Measurements from ENCODE around the gene ELAVL2. TPM values are rescaled to one million over a fixed set of nuclear protein-coding genes. Genes with fewer than 3 reads are reported as not detected.

The ELAVL2 gene
- total RNA-seq = not detected

DNA sequence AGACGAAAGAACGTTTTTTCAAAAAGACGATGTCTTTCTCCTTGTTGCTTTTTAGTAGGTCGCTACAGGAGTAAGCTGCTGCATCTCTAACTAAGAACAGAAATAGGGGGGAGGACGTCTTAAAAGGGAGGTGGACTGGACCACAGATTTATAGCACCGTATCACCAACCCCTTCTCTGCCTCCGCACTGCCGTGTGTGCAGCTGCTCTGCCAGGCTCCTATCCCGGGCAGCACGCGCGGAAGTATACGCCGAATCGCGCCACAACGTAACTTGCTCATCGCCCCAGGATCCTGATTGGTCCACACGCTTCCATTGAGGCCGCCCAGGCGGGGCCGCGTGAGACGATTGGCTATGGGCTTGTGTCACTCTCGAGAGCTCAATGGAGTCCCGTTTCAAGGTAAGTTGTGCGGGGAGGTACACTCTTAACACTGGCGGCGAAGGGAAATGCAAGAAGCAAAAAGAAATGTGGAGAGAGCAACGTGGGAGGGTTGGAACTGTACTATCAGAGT, at the start of gene ELAVL2:
Gene ELAVL2, minus strand, starts transcription at position 121 of the 510 bp plus-strand sequence. CDS start 64,006 bp downstream, outside the sequence.
- no peak for DNase-seq

DNA sequence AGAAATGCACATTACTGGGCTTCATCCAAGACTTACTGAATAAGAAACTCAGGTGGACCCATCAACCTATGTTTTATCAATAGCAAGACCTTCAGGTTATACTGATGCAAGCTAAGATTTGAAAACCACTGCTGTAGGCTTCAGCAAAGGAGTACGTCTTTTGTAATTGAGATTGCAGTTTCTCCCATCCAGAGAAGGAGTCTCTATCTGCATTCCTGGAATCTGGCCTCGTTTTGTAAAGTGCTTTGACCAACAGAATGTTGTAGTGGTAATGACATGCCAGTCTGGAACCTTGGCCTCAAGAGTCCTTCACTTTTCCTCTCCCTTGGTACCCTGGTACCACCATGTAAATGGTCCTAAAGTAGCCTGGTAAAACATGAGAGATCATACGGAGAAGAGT, 32.2 kb upstream of the ELAVL2 start:
- no peak for DNase-seq

DNA sequence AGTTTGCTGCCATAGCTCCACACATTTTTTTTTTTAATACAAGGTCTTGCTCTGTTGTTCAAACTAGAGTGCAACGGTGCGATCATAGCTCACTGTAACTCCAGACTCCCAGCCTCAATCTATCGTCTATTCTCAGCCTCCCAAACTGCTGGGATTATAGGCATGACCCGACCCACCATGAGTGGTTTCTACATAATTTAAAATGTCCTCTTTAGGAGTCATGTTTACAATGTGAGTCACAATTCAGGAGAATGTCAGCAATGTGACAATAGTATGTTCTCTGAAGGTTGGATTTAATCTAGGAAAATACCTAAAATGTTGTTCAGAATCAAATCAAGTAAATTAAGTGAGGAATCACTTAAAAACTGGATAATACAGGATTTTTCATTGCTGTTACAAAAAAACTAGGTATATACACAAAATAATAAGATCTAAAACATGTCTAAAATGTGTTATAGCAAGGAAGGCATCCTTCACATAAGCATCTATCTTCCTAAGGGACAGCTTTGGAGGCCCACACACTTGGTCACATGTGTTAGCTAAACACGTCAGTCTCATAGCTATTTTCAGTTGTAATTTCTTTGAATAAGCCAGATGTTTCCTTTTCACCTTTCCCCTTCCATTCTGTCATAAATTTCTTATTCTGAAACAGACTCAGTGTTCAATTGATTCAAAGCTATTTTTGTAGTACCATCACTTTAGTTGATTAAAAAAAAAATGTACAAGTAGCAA, 30.0 kb upstream of the ELAVL2 start:
- no peak for DNase-seq

DNA sequence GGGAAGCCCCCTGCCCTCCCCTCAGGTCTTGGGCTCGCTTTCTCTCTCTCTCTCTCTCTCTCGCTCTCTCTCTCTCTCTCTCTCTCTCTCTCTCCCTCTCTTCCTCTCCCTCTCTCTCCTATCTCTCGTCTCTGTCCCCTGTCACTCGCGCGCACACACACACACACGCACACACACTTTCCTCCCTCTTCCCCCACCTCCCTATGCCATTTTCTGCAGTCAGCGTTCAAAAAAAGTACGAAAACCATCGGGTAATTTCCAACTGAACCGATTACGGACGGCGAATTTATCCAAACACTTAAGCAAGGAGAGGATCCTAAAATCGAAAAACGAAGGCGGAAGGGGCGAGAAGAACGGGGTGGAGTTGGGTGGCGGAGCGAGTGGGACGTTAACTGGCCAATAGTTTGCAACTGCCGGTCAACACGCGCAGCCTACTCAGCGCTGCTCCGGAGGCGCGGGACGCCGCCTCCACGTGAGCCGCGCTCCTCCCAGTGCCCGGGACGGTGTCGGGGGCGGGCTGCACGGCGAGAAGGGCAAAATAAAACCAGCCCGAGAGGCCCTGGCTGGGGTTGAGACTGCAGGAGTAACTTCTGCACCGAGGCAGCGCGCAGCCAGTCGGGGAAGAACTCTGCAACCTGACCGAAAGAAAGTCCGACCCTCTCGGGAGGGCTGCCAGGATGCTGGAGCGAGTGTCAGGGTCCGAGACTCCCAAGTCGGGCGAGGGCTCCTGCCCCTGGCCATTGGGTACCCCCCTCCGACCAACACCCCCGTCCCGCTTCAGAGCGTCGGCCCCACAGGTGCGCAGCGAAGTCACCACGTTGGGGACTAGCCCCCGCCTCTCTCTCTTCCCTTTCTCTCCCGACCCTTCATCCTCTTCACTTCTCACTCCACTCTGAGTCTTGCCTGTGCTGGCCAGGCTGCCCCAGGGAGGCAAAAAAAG, 24.9 kb upstream of the ELAVL2 start:
- DNase-seq = no peak

DNA sequence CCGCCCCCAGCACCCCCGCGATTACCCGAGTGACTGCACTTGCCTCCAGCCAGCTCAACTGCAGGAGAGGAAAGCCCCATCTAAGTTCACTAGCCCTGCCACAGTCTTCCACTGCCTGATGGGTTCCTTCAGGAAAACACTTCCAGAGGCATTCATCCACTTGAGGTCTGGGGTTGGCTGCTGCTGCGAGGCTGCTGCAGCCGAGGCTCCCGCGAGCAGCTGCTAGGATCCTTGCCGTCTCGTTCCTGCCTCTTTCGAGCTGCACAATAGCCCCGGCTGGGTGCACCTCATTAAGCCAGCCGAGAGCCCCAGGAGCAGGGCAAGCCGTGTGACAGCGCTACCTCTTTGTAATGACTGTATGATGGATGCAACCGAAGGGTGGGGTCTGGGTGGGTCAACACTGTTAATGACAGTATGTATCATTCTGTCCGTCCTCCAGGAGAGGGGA, 24.2 kb upstream of the ELAVL2 start:
- DNase-seq = no peak

DNA sequence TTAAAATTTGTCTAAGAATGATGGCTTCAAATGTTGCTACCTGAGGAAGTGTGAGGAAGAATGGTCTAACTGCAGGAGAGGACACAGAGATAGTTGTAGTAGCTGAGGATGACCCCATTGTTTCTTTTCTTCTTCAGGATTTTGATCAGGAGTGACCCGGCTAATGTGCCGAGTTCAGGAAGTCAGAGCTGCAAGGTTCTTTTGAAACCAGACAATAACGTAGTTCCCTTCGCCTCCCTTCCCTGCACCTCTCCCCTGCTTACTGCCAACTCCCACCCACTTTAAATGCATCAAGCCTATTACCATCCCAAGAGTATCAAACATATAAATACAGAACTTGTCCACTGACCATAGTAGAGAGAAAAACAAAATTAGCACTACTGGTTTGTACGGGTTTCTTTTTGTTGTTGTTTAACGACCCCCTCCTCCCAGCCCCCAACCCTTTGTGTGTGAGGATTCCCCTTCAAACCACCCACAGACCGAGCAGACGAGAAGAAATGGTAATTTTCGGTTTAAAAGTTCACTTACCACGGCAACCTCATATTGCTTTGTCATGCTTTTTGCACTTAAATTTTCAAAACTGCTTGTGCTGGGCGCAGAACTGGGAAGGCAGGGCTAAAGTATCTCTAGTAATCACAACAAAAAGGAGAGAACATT, 23.5 kb upstream of the ELAVL2 start:
- no peak for DNase-seq

DNA sequence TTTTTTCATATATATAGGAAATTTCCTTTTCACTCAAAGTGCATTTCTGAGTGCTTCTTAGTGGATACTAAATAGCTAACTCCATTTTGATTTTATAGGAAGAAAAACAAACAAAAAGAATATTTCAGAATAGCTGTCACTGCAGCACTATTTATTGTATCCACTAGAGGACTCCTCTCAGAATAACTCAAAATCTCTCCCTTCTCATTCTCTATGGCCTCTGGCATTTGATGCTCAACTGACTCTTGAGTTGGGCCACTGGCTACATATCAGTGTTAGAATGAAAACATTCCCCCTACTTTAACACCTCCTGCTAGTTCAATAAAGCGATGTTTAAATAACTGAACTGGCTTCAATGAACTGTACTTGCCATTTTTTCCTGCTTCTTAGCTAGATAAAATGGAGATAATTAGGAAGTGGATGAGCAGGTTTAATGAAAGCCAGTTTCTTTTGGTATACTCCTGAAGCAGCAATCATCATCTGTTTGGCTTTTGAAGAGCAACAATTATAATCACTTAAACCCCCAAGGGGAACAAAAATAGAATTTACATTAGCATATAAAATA, 16.6 kb upstream of the ELAVL2 start:
- DNase-seq = no peak

DNA sequence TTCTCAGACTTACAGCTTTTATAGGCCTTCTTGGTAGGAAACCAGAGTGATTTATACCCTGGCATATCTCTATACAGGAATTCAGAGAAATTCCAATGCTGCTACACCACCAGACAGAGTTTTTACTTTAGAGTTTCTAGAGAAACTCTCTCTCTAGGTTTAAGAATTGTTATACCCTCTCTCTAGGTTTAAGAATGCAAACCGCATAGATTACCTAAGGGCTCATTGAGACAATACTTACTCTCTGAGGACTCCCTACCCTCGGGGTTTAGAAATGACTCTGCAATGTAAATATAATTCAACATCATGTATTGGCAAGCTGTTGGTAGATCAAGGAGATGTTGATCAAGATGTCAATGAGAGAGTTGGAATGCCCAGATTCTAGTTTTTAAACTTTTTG, 15.3 kb upstream of the ELAVL2 start:
- no peak for DNase-seq

DNA sequence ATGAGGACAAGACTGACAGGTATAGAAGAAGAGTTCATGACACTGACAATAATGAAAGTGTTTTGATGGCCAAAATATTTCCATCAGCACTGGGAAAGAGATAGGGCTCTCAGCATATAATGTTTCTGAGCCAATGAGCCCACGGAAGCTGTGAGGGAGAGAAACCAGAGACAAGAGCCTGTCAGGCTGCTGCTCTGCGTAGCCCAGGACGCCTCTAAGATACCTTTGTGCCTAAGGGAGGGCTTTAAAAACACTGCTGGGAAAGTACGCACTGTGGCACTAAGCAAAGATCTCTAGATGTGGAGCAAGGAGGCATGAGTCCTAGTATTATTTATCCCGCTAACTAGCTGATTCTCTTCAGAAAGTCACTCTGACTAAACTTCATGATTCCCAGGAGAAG, 11.0 kb upstream of the ELAVL2 start:
- DNase-seq = no peak

DNA sequence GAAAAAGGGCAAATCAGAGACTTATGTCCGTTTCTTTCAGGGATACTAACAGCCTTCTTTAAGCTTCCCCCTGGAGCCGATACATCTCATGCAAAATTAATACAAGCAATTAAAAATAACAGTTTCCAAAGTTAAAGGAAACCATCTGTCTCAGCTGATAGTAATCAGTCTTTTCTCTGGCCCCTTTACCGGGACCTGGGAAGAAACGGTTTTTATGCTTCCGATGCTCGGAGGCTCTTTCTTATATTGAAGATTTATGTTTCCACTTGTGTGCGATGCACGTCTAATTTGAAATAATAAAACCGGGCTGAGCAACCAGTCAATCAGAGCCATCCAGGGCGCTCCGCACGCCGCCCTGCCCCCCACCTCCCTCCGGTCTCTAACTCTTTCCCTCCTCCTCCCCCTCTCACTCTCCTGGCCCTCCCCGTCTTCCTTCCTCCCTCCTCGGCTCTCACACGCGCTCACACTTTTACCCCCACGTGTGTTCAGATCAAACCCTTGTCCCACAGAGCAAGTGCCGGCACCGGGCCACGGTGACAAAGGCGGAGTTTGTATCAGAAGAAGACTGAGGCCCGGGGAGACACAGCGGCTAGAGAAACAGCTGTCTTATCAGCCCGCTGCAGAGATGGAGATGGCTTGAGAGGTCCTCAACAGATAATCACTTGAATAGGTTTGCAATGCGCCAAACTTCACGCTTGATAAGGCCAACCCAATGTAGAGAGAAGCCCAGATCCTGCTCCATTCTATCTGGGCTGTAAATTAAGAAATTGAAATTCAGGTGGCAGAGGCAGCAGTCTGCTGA, 5.1 kb upstream of the ELAVL2 start:
- no peak for DNase-seq

DNA sequence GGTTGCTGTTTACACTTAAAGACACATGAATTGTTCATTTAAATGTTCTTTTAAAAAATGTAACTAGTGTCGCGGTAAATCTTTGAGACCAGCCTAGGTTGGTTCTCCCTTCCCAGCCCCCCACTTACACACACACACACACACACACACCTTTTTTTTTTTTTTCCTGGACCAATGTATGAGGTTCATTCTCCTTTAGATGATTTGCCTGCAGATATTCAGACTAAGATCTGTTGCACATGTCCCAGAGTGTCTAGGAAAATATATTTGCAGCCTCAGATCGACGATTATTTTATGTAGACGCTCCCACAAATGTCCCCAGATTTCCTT, 4.4 kb upstream of the ELAVL2 start:
- DNase-seq = no peak

DNA sequence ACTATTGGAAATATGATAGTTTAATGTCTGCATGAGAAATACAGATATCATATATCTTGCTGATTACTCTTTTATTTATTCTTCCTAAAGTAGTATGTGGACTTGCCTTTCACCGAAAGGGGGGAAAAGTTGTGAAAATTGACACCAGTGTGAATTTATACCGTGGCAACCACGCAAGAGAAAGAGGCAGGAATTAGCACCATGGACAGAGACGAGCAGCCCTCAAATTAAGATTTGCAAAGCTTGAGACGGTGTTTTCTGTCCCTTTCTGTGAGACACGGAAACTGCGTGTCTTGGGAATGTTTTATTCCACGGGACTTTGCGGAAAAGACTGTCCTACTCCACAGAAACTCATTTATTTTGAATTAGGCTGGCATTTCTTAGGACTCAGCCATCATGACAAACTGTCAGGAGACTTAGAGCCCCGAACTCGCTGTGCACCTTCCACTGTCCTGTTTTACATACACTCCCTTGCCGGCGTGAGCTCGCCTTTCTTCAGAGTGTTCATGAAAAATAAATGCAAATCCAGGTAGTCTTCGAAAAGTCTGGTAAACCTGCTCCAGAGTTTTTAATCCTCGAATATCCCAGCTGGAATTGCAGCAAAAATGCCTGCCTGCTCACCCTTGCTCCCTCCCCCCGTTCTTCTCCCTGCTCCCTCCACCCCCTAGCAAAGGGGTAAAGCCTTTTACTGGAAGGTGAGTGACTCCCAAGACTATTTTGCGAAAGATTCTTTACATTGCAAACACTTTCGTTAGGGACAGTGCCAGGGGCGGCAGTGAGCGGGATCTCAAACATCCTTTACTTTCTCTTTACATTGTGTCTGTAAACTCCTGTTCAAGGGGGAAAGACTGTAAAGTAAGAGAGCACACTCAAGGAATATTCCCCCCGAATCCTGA, 3.8 kb upstream of the ELAVL2 start:
- no peak for DNase-seq

DNA sequence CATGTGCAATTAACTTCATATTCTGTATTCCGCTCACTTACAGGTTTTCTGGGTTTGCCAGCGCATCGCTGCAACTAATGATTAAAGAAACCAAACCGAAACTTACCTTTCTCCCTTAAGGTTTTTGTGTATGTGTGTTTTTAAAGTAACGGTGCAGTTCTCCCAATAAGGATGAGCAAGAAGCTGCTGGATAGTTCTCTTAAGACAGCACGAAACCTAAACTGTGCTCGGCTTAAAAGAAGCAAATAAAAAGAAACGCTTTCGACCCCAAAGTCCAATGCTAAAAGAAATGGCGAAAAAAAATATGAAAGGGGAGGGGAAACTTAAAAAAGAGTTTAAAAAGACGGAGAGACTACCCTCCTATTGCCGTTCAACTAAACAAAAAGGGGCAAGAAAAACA, 340 bp downstream of the ELAVL2 start:
- no peak for DNase-seq

DNA sequence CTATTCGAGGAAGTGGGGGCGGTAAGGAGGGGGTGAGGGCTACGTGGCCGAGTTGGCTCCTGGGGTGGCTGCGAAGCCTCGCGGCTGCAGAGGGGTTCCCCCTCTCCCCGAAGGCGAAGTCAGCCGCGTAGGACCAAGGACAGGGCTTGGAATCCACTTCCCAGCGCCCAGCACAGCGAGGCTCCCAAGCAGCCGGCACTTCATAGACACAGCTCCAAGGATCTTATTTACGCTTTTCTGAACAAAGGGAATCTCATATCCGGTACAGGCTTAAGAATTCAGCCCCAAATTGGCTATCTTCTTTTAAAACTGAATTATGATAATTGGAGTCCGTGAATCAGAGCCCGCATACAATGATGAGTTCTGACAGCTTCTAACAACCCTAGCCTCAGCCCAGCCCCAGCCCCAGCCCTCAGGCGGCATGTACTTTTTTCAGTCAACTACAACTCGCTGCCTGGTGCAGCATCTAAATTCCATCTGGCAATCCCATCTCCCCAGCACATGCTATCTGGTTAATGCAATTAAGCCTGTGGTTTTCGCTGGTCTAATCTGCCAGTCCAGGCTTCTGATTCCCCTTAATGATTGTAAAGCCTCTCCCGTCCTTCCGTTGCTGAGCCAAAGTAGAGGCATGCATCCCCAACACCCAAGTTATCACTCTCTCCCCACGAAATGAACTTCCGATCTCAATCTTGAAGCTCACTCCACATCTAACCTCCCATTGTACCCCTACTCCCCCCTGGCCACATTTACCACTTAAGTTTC, 1.0 kb downstream of the ELAVL2 start:
- DNase-seq = no peak

DNA sequence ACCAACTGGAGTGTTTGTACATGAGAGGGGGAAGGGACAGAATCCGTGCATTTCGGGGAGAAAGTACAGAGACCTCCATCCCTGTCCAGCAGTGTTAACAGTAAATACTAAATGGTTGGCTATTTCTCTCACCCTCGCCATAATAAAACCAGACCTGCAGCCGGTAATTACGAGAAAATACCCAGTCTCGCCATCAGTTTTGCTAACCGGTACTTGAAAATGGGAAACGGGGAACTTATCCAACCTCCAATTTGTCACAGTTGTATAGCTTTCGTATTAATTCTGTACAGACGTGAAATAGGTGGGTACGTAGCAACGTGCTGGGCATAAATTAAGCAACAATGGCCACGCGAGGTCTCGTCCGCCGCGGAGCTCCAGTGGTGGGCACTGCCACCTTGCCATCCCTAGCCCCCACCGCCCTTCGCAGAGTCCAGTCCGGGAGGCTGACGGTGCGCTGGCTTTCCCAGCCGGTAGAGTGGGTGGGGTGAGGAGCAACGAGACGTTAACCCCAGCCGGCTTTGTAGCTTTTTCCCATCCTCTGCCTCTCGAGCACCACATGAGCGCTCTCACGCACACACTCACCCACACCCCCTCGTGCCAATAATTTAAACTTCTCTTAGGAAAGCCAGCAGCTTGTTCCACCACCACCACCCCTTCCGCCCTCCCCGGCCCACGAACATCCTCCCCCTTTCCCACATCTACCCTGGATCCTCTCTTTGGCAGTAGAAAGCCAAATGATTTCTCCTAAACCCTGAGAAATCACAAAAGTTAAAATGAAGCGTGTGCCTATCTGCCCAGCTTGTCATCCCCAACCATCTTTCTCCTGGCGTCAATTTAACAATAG, 1.8 kb downstream of the ELAVL2 start:
- no peak for DNase-seq

DNA sequence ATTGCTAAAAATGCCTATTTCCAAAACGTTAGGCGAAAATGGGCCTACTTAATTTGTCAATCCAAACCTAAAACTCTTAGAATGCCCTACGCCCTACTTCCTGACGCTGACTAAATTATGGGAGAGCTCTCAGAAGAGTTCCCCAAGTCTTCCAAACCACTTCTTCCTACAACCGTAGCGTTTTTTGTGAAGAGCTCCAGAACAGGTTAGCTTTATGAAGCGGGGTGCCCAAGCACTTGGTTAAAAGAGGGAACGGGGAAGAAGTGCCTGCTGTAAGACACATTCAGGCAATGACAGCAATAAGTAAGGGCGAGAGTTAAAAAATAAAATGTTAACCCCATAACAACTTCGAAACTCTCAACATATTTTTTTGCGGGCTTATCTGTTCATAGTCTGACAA, 2.8 kb downstream of the ELAVL2 start:
- DNase-seq = no peak

DNA sequence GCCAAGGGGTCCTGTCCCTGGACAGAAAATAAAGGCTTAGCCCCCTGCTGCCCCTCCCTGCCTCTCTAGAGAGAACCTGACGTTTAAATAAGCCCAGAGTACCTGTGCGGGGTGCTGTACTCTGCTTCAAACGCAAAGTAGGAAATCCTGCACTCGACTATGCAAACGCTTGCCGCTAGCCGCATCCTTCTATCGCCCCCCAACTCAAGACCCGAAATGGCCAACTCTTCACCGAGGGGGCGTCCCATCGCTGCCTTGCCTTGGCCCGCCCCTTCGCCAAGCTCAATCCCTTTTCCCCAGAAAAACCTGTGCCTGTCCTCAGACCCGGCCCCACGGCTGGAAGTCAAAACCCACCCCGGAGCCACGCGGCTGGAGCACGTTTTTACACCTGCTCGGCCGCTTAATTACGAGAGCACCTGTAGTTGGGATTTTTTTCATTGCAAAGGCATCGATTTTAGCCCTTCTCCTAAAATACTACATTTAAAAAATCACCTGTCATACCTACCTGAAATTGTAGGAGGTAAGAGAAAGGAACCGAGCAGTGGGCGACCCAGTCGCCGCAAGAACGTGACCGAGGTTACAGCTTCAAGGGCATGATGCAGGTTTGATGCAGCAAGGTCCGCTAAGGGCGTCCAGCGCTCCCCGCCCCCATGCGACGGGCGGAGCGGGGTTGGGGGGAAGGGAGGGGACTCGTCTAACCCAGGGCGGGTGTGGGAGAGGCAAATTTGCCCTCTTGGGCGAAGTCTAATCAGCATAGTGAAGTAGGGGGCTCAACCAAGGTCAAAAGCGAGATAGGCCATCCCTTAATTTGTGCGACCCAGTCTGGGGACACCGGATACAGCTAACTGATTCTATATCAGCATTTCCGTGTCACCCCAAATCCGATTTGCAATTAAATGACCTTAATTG, 3.5 kb downstream of the ELAVL2 start:
- DNase-seq = no peak

All from effector CD4-positive, alpha-beta T cell (primary cell).